PC-9 (cell line): ENCODE results near the gene SMPD3. TPM values are rescaled to one million over a fixed set of nuclear protein-coding genes. Genes with fewer than 3 reads are reported as not detected.

Source experiments
- BruUV-seq: library from RNA; stranded (reverse); fragments of 400-500 nt; replicated peaks from 2 replicates; lab custom pipeline; 2021; lab: Mats Ljungman, UMichigan
- CTCF ChIA-PET: fragments of 300-600 bp; sonication (Branson Sonifier 250); formaldehyde crosslinking; loops from one replicate; lab custom pipeline; 2022; ENCODE audit warnings: antibody characterized with exemption; lab: Charles Lee
- POLR2A ChIA-PET: fragments of 300-600 bp; sonication (Branson Sonifier 250); formaldehyde crosslinking; loops from one replicate; lab custom pipeline; 2022; ENCODE audit warnings: antibody characterized with exemption; ENCODE audit not compliant: unreplicated experiment; lab: Charles Lee
- DNase-seq, 2 experiments: peaks; one replicate each; pipeline versions ENCODE4 v3.0.0 to v3.0.0-alpha.2; 2015 to 2022; ENCODE audit warnings: mixed read lengths in 1 of 2
- H2AFZ ChIP-seq: fragments of 200-600 bp; sonication (generic); 2 replicates; pipeline ENCODE4 v1.8.1; 2017; ENCODE audit warnings: antibody characterized with exemption
- H3F3A ChIP-seq: fragments of 200-600 bp; sonication (generic); 2 replicates; pipeline ENCODE4 v1.8.1; 2017; ENCODE audit warnings: antibody characterized with exemption, mild to moderate bottlenecking, low read depth; ENCODE audit not compliant: insufficient read depth
- H3K27ac ChIP-seq: fragments of 200-600 bp; sonication (generic); 2 replicates; pipeline ENCODE4 v1.6.1; 2016; ENCODE audit warnings: mixed run types
- H3K27me3 ChIP-seq: fragments of 200-600 bp; sonication (generic); 2 replicates; pipeline ENCODE4 v1.6.1; 2016; ENCODE audit warnings: low read depth, mixed run types; ENCODE audit not compliant: insufficient read depth
- H3K36me3 ChIP-seq: fragments of 200-600 bp; sonication (generic); 2 replicates; pipeline ENCODE4 v1.6.1; 2016; ENCODE audit warnings: low read depth, mixed run types
- H3K4me1 ChIP-seq: fragments of 200-600 bp; sonication (generic); replicated peaks from 2 replicates; pipeline ENCODE4 v1.6.1; 2016; ENCODE audit warnings: mixed run types; ENCODE audit not compliant: insufficient read depth
- H3K4me2 ChIP-seq: fragments of 200-600 bp; sonication (generic); 2 replicates; pipeline ENCODE4 v1.6.1; 2017; ENCODE audit warnings: mixed run types
- H3K4me3 ChIP-seq: fragments of 200-600 bp; sonication (generic); 2 replicates; pipeline ENCODE4 v1.6.1; 2016; ENCODE audit warnings: mixed run types
- H3K79me2 ChIP-seq: fragments of 200-600 bp; sonication (generic); 2 replicates; pipeline ENCODE4 v1.6.1; 2017; ENCODE audit warnings: low read depth, mixed run types
- H3K9me2 ChIP-seq: fragments of 200-600 bp; sonication (generic); 2 replicates; pipeline ENCODE4 v1.8.1; 2017; ENCODE audit warnings: mild to moderate bottlenecking; ENCODE audit not compliant: insufficient read depth
- H3K9me3 ChIP-seq: fragments of 200-600 bp; sonication (generic); 2 replicates; pipeline ENCODE4 v1.8.1; 2016; ENCODE audit warnings: low read depth; ENCODE audit not compliant: insufficient read depth
- H4K20me1 ChIP-seq: fragments of 200-600 bp; sonication (generic); 2 replicates; pipeline ENCODE4 v1.8.1; 2017; ENCODE audit not compliant: insufficient read depth
- EZH2 ChIP-seq: fragments of 200-600 bp; sonication (generic); IDR thresholded peaks from 2 replicates; pipeline ENCODE4 v1.8.0; 2017; ENCODE audit warnings: antibody characterized with exemption, low read depth
- intact Hi-C: fragments of 100-400 bp; cut with micrococcal nuclease; formaldehyde crosslinking; loops from one replicate; pipeline ENCODE4 v1.10.0; 2022; ENCODE audit not compliant: unreplicated experiment
- total RNA-seq: library from RNA; stranded (reverse); gene quantifications from 2 replicates; pipeline ENCODE4 v1.2.3, GENCODE V29; 2021
- TF ChIP-seq, protein P1 (sequence below): fragments of 200-600 bp; sonication (generic); conservative IDR thresholded peaks from 2 replicates; pipeline ENCODE4 v1.6.1; 2017; ENCODE audit warnings: mixed run types, antibody characterized with exemption, mild to moderate bottlenecking, moderate library complexity

The SMPD3 gene
- total RNA-seq, 1 experiment from 2014 or later, result 0.94 TPM

DNA sequence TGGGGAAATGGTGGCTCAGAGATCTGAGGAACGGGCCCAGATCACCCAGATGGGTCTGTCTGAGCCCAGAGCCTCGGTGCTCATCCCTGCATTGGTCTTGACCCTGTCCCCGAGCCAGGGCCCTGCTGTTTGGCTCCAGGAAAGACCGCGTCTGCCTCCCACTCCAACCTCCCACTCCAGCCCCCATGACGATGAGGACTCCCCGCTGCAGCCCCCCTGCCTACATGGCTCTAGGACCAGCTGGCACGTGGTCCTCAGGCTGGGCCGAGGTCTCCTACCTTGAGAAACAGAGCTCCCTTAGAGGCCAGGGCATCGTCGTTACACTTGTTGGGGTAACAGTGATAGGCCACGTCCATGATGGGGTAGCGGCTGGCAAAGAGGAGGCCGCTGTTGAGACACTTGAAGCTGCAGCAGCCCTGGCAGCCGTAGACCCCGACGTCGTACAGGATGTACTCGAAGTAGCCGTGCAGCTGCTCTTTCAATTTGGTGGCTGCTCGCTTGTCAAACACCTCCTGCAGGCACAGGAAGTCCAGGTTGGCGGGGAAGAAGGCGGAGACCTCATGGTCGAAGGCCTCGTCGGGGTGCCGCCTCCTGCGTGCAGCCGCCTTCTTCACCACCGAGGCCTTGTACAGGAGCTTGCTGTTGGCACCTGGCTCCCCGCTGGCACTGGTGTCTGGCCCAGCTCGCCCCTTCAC lies 77.6 kb downstream of the SMPD3 start:
- no TSS peak for BruUV-seq
- no peak overlapping the region for H3K27ac ChIP-seq
- CTCF ChIA-PET, result no interaction called here
- no peaks in the 10 kb centered on the region for H4K20me1 ChIP-seq
- H3K4me3 ChIP-seq, result no peak overlapping the region
- no peaks in the 10 kb centered on the region for H3K9me2 ChIP-seq
- no peak overlapping the region for H3K4me2 ChIP-seq
- POLR2A ChIA-PET, result no interaction called here
- no peaks in the 10 kb centered on the region for H3F3A ChIP-seq
- intact Hi-C loops, result no loop called here
- no peaks in the 10 kb centered on the region for H3K79me2 ChIP-seq
- no peaks in the 10 kb centered on the region for H3K4me1 ChIP-seq
- no peak overlapping the region for H2AFZ ChIP-seq
- no peak for DNase-seq
- no peaks in the 10 kb centered on the region for H3K9me3 ChIP-seq
- H3K36me3 ChIP-seq, result no peaks in the 10 kb centered on the region
- H3K27me3 ChIP-seq, result no peaks in the 10 kb centered on the region
- TF ChIP-seq, protein P1, sequence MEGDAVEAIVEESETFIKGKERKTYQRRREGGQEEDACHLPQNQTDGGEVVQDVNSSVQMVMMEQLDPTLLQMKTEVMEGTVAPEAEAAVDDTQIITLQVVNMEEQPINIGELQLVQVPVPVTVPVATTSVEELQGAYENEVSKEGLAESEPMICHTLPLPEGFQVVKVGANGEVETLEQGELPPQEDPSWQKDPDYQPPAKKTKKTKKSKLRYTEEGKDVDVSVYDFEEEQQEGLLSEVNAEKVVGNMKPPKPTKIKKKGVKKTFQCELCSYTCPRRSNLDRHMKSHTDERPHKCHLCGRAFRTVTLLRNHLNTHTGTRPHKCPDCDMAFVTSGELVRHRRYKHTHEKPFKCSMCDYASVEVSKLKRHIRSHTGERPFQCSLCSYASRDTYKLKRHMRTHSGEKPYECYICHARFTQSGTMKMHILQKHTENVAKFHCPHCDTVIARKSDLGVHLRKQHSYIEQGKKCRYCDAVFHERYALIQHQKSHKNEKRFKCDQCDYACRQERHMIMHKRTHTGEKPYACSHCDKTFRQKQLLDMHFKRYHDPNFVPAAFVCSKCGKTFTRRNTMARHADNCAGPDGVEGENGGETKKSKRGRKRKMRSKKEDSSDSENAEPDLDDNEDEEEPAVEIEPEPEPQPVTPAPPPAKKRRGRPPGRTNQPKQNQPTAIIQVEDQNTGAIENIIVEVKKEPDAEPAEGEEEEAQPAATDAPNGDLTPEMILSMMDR, result no peak
- TF ChIP-seq EZH2, result no peak

DNA sequence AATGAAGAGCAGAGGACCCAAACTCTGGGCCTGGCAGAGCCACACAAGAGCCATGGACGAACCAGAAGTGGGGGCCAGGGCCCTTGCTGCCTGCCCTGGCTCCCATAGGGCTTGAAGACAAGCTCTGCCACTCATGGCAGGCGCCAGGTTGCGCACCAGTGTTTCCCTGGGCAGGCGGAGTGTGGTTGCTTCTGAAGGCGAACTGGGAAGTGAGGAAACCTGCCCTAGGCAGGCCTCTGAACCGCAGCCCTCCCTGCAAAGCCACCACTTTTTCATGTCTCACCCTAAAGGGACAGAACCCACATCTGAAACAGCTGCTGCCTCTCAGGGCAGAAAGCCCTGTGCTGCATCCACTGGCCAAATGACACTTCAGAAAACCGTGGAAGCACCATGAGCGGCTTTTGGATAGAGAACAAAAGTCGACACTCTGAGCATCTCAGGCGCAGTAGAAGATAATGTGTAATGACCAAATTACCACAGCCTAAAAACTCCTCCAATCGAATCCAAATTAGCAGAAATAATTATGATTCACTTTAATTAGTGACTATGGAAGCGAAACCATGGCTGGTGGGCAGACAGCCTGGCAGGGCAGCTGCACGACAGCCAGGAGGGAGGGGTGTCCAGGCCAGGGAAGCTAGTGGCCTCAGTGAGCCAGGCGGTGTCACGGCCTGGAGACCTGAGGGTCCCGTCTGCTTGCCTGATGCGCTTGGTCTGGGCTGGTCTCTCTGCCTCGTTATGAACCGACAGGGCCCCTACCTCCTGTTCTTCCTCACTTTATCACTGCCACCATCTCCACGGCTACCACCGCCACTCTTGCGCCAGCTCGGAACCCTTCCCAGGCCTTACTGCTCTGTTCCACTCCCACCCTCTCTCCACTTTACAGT lies 78.4 kb downstream of the SMPD3 start:
- Histone ChIP-seq H3K4me1 (no peaks in the 10 kb centered on the region), H3K4me2 (no peak overlapping the region), H3K36me3 (no peaks in the 10 kb centered on the region), H3K27me3 (no peaks in the 10 kb centered on the region), H3K27ac (no peak overlapping the region), H3K4me3 (no peak overlapping the region), H3F3A (no peaks in the 10 kb centered on the region), H2AFZ (no peak overlapping the region), H3K9me2 (no peaks in the 10 kb centered on the region), H3K79me2 (no peaks in the 10 kb centered on the region), H4K20me1 (no peaks in the 10 kb centered on the region), H3K9me3 (no peaks in the 10 kb centered on the region)
- no peak for DNase-seq
- TF ChIP-seq, protein P1, result no peak
- TF ChIP-seq EZH2, result no peak
- ChIA-PET CTCF (interaction anchor here (0.6 to 0.7 kb wide), 2 partner anchors 56 to 1951 kb away, joined by 6 to 11 read pairs; no protein-coding TSS in a partner anchor), POLR2A (no interaction called here)
- intact Hi-C loops, result no loop called here
- BruUV-seq, result no TSS peak

DNA sequence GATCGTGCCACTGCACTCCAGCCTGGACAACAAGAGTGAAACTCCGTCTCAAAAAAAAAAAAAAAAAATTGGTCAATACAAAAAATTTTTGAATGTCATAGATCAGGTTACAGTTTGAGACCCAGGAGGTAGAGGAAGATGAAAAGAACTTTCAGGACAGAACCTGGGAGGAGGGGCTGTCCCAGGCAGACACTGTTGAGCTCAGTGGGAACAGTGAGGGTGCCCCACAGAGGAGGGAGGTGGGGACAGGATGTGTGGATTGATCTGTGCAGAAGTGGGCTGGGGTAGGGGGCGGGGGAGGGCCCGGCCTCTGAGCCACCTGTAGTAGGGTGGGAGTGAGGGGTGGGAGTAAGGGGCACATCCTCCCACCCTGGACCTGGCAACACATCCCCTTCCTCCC lies 79.1 kb downstream of the SMPD3 start:
- no peak overlapping the region for H3K27ac ChIP-seq
- no peaks in the 10 kb centered on the region for H4K20me1 ChIP-seq
- TF ChIP-seq EZH2, result no peak
- TF ChIP-seq, protein P1, result no peak
- ChIA-PET CTCF (interaction anchor here (0.6 to 0.7 kb wide), 2 partner anchors 57 to 1952 kb away, joined by 6 to 11 read pairs; no protein-coding TSS in a partner anchor), POLR2A (no interaction called here)
- no peaks in the 10 kb centered on the region for H3K27me3 ChIP-seq
- no peaks in the 10 kb centered on the region for H3K79me2 ChIP-seq
- no peak for DNase-seq
- H3K9me2 ChIP-seq, result no peaks in the 10 kb centered on the region
- no peaks in the 10 kb centered on the region for H3F3A ChIP-seq
- intact Hi-C loops, result no loop called here
- H3K4me3 ChIP-seq, result no peak overlapping the region
- no peaks in the 10 kb centered on the region for H3K36me3 ChIP-seq
- no peaks in the 10 kb centered on the region for H3K4me1 ChIP-seq
- H3K4me2 ChIP-seq, result no peak overlapping the region
- no peaks in the 10 kb centered on the region for H3K9me3 ChIP-seq
- H2AFZ ChIP-seq, result no peak overlapping the region
- BruUV-seq, result no TSS peak
